Stromal cell of bone marrow (primary cell): ENCODE data around the gene APBB2.

Experiments used
- DNase-seq: peaks from one replicate; pipeline ENCODE4 v3.0.0-alpha.2; 2012; ENCODE audit warnings: low read depth

Gene APBB2

DNA sequence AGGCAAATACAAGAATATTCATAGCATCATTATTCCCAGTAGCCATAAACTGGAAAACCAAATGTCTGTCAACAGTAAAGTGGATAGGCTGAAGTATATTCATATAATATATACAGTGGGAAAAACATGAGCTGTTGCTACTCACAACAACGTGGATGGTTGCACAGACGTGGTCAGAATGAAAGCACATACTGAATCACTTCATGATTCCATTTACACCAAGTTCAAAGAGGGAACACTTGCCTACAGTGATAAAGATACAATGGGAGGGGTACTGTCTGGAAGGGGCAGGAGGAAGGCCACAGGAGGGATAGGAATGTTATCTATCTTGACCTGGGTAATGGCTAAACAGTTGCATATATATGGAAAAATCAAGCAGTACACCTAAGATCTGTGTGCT lies 25.3 kb downstream of the APBB2 start:
- no peak for DNase-seq

DNA sequence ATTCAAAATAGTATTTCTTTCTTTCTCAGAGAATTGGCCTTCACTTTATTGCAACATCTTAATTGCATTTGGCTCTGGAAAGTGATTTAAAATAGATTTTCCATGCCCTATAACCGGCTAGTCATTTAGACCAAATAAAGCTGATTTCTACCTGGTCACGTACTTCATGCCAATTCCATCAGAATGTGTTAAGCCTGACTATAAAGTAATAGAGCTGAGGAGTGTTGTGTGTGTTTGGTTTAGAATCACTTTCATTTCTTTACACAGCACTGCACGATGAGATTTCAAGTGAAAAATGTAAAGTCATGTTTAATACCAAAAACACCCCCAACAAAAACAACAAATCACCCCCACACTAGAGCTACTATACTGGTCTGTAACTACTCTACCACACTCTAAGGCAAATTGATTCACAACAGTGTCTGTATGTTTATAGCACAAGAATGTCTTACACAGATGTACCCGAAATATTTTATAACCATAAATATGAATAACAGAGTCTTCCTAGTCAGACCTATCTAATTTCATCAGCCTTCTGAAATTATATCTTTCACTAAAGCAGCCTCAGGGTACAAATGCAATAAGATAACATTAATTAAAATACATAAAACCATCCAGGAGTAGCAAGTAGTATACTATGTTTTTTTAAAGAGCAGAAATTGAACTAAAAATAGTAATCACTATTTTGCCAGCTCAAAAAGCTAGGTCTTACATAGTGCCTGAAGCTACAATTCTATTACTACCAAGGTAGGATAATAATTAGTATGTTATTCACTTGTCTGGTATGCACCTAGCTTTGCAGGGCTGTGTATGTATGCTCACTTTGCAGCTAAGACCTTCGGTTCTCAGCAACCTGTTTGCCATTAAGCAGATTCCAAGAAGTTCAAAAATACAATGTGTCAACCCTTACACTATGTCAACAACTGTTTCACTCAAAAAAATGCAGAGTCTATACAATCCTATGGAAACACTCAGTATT lies 28.4 kb downstream of the APBB2 start:
- DNase-seq, result no peak

DNA sequence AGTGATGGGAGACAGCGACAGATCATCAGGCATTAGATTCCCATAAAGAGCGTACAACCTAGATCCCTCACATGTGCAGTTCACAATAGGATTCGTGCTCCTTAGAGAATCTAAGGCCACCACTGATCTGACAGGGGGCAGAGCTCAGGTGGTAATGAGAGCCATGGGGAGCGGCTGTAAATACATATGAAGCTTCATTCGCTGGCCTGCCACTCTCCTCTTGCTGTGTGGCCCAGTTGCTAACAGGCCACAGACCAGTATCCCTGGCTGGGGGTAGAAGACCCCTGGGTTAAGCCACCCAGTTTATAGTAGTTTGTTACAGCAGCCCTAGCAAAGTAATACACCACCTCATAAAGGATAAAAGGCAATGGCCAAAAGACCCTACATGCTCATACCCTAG lies 30.3 kb downstream of the APBB2 start:
- DNase-seq, result no peak

DNA sequence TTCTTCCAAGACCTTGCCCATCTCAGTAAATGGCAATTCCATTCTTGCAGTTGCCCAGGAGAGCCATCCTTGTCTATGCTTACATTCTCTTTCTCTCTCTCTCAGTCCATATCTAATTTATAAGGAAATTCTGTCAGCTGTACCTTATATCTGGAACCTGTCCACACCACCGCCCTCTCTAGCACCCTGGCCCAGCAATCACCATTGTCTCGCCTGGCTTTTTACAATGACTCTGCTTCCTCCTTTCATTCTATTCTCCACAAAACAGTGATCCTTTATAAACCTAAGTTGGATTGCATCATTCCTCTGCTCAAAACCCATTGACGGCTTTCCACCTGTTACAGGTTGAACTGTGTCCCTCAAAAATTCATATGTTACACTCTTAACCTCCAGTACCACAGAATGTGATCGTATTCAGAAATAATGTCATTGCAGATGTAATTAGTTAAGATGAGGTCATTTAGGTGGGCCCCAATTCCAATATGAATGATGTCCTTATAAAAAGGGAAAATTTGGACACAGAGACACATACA lies 31.3 kb downstream of the APBB2 start:
- DNase-seq, result no peak

GRCh38 chr4:41181037-41181436 lies 33.3 kb downstream of the APBB2 start:
- DNase-seq, result no peak

DNA sequence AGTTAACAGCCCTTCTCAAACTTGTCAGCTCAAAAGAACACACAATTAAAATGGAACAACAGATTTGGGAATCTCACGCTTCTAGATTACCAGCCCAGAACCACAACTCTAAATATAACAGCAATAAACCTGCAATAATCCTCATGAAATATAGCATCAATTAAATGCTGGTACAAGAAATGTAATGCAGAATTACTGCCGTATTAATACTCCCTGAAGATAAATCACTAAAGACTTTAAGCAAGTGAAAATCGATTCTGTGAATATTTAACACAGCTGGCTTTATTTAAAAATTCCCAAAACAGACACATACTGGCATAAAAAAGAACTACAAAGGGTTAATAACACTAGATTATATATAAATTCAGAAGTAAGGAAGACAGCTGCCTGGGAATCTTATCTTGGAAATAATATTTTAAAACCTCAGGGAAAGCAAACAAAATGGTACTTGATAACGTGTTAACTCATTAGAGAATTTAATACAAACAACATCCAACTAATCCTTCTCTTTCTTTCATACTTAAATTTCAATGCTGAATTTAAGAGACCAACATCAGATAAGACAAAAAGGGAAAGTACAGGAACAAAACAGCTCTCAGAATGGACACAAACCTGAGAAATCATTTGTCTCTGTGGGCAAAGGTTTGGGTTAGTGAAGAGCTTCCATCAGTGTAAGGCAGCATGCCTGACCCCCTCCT lies 34.7 kb downstream of the APBB2 start:
- no peak for DNase-seq

DNA sequence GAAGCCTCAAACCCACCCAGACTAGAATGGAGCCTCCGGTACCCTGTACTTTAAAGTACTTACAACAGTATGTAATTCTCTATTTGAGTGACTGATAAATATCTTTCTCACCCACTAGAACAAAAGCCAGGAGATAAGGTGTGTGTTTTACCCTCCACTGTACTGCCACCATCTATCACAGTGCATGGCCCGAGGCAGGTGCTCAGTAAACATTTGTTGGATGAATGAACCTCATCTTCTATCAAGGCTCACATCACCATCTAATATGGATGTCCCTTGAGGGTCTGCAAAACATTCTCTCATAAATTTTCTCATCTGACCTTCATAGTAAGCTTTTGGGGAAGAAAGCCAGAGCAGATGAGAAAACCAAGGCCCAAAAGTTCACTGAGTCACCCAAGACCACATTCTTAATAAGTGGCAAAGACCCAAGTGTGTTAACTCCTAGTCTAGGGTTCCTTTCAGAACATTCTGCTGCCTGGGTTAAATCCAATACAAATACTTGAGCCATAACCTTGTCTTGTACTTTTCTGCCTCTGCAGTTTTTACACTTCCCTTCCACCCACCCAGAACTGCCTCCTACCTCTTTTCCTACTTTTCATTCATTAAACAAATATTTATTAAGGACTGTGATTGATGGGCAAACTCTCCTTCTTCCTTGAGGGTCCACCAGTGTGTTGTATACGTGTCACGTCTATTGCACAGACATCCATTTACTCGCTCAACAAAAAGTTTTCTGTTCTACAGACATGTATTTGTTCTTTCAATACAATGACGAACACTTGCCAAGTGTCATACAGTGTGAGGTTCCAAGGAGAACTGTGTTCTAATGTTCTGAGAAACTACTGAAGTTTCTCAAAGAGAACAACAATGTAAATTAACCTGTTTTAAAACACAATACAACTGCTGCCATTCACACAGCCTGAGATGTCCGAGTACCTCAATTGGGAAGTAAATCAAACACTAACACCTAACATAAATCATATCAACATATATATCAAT lies 35.7 kb downstream of the APBB2 start:
- peak; percentile 91 for DNase-seq

DNA sequence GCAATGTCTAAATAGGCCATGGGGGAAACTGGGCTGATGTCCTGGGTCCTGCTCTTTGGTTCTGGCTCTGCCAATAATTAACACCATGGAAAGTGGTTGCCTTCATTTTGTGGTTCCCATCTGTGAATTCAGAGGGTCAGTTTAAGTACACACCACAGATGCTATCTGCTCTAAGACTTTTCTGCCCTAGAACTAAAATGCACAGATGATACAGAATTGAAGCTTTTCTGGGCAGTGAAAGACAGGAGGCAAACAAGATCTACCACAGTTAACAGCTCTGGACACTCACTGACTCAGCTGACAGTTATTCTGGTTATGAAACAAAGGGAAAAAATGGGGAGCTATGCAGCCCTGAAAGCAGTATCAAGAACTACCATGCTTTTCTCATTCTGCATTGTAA lies 37.3 kb downstream of the APBB2 start:
- peak; percentile 60 for DNase-seq

GRCh38 chr4:41176340-41176739 lies 38.0 kb downstream of the APBB2 start:
- DNase-seq, result no peak

DNA sequence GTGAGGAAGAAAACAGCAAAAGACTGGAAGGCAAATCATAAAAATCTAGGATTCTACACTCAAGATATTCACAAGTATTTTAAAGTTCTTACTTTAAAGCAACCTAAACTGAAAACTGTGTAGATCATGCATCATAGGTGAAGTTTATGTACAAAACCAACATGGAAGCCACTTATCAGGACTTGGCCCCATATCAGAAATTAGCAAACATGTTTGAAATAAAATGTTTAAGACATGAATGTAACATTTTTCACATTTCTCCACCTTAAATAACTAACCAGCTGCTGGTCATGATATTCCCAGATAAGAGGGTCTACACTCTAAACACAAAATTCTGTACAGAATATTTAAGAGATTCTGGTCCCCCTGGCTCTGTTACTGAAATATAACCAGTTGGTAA lies 38.5 kb downstream of the APBB2 start:
- DNase-seq, result no peak

GRCh38 chr4:41174444-41174843 lies 39.9 kb downstream of the APBB2 start:
- DNase-seq, result no peak

DNA sequence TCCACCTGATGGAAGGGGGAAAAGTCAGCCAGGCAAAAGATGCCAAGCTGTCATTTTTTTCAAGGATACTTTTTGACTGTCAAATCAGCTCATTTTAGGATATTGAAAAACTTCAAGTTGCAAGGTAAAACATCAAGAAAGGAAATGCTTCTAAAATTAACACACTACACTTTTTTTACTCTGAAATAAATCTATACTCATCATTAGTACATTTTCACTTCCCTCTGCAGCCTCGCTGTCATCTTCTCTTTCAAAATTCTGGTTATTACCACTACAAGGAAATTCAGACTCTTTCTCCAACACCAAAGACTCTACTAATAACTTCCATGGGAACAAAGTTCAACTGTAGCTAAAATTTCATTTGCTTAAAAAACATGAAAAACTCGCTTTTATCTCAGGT lies 41.6 kb downstream of the APBB2 start:
- no peak for DNase-seq

GRCh38 chr4:41169256-41169800 lies 45.0 kb downstream of the APBB2 start:
- DNase-seq, result no peak

- DNase-seq, result no peak
Measured at GRCh38 chr4:41167191-41167590, 47.2 kb downstream of the APBB2 start.

GRCh38 chr4:41164405-41164804 lies 49.9 kb downstream of the APBB2 start:
- no peak for DNase-seq

- DNase-seq, result no peak
Measured at GRCh38 chr4:41161355-41161754, 53.0 kb downstream of the APBB2 start.

- no peak for DNase-seq
Measured at GRCh38 chr4:41160856-41161255, 53.5 kb downstream of the APBB2 start.

- no peak for DNase-seq
Measured at GRCh38 chr4:41160012-41160789, 54.1 kb downstream of the APBB2 start.

DNA sequence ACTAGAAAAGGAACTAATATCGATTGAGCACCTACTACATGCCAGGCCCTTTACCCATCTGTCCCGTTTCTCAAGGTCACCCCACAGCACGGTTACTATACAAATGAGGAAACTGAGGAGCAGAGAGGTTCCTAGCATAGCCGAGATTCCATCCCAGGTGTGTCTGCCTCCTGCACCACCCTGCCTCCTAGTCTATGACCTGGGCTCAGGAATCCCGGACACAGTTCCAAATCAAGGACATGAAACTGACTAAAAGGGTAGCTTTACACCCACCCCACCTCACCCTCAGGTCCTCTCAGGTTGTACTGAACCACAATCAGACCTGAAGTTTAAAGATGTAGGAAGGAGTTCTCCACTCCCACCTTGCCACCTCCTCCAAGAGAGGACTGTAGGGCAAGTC lies 55.6 kb downstream of the APBB2 start:
- DNase-seq, result no peak

DNA sequence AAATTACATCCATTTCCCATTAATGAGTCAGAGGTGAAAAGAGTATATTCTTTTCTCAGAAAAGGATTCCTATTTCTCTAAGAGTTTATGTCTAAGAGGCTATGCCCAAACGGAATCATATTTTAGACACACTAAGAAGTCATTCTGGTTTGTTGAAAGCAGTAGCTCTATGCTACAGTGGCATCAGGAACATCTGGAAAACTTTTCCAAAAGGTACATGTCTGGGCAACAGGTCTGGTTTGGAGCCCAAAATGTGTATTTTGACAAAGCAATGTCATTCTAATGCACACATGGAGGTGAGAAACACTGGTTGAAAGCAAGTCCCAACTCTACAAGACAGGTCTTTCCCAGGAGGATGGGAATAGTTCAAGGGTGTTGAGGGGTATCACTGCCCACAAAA lies 56.1 kb downstream of the APBB2 start:
- DNase-seq, result no peak

DNA sequence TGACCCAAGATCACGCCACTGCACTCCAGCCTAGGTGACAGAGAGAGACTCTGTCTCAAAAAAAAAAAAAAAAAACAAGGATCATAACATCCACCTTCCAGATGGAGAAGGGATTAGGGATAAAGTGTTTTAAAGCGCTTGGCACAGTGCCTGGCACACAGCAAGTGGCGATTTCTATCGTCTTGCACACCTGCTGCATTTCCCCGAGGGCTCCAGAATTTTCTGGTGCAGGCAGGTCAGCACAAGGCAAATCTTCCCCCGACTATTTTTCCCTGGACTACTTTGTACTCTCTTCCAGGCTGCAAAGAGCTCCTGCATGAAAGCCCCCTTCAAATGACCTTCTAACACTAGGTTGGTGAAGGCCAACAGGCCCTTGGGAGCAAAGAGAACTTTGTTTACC lies 57.3 kb downstream of the APBB2 start:
- no peak for DNase-seq
